MM.1S (cell line): Measurements from ENCODE around the gene ST7.

Source experiments
- DNase-seq: peaks from one replicate; pipeline ENCODE4 v3.0.0-alpha.2; 2015
- H2AFZ ChIP-seq: fragments of 300-600 bp; sonication (generic); 2 replicates; pipeline ENCODE4 v1.6.0; 2016; ENCODE audit warnings: antibody characterized with exemption, low read length
- H3F3A ChIP-seq: fragments of 300-600 bp; sonication (generic); 2 replicates; pipeline ENCODE4 v1.6.1; 2016; ENCODE audit warnings: mild to moderate bottlenecking, antibody characterized with exemption, low read length, moderate library complexity, mixed read lengths; ENCODE audit not compliant: insufficient read depth
- H3K27ac ChIP-seq: fragments of 300-600 bp; sonication (generic); 2 replicates; pipeline ENCODE4 v1.5.1; 2016; ENCODE audit warnings: mild to moderate bottlenecking, low read length
- H3K27me3 ChIP-seq: fragments of 300-600 bp; sonication (generic); replicated peaks from 2 replicates; pipeline ENCODE4 v1.6.0; 2016; ENCODE audit warnings: low read length; ENCODE audit not compliant: insufficient read depth
- H3K36me3 ChIP-seq: fragments of 300-600 bp; sonication (generic); replicated peaks from 2 replicates; pipeline ENCODE4 v1.6.1; 2016; ENCODE audit warnings: mild to moderate bottlenecking, low read length, mixed read lengths; ENCODE audit not compliant: insufficient read depth
- H3K4me1 ChIP-seq: fragments of 300-600 bp; sonication (generic); 2 replicates; pipeline ENCODE4 v1.6.1; 2016; ENCODE audit warnings: low read length, mixed read lengths
- H3K4me2 ChIP-seq: fragments of 300-600 bp; sonication (generic); 2 replicates; pipeline ENCODE4 v1.6.0; 2016; ENCODE audit warnings: low read depth, low read length
- H3K4me3 ChIP-seq: fragments of 300-600 bp; sonication (generic); 2 replicates; pipeline ENCODE4 v1.5.1; 2016; ENCODE audit warnings: low read length, mixed read lengths
- H3K79me2 ChIP-seq: fragments of 300-600 bp; sonication (generic); 2 replicates; pipeline ENCODE4 v1.6.1; 2016; ENCODE audit warnings: mixed run types, low read length, mixed read lengths
- H3K9ac ChIP-seq: fragments of 300-600 bp; sonication (generic); 2 replicates; pipeline ENCODE4 v1.6.1; 2016; ENCODE audit warnings: low read length, mixed read lengths
- H3K9me2 ChIP-seq: fragments of 300-600 bp; sonication (generic); replicated peaks from 2 replicates; pipeline ENCODE4 v1.6.1; 2016; ENCODE audit warnings: mild to moderate bottlenecking, low read length, mixed read lengths; ENCODE audit not compliant: insufficient read depth
- H3K9me3 ChIP-seq: fragments of 300-600 bp; sonication (generic); replicated peaks from 2 replicates; pipeline ENCODE4 v1.6.1; 2016; ENCODE audit warnings: mild to moderate bottlenecking, low read length, mixed read lengths; ENCODE audit not compliant: insufficient read depth
- H4K20me1 ChIP-seq: fragments of 300-600 bp; sonication (generic); 2 replicates; pipeline ENCODE4 v1.6.1; 2016; ENCODE audit warnings: mild to moderate bottlenecking, low read length, moderate library complexity, mixed read lengths; ENCODE audit not compliant: insufficient read depth
- CTCF ChIP-seq: fragments of 300-600 bp; sonication (generic); IDR thresholded peaks from 2 replicates; pipeline ENCODE4 v1.5.1; 2016; ENCODE audit warnings: antibody characterized with exemption, low read length, mixed read lengths
- EZH2 ChIP-seq: fragments of 300-600 bp; sonication (generic); optimal IDR thresholded peaks from 2 replicates; pipeline ENCODE3; 2017; ENCODE audit warnings: low read depth, mild to moderate bottlenecking, antibody characterized with exemption, low read length, mixed read lengths
- EZH2phosphoT487 ChIP-seq: fragments of 300-600 bp; sonication (generic); IDR thresholded peaks from 2 replicates; pipeline ENCODE4 v1.6.1; 2018; ENCODE audit warnings: antibody characterized with exemption, low read length

ST7 gene

GRCh38 chr7:117048114-117048866, 95.0 kb downstream of the ST7 start:
- no peak overlapping the region for H3K4me3 ChIP-seq
- peaks cover 14% of the 10 kb centered on the region; the same call in 1 of the 2 replicates for H3K79me2 ChIP-seq
- no peaks in the 10 kb centered on the region; the same call in 1 of the 2 replicates for H4K20me1 ChIP-seq
- no peaks in the 10 kb centered on the region for H3K9me2 ChIP-seq
- no peak overlapping the region for H3K4me2 ChIP-seq
- H3K9ac ChIP-seq: no peak overlapping the region
- H3K9me3 ChIP-seq: no peaks in the 10 kb centered on the region
- H3K4me1 ChIP-seq: no peaks in the 10 kb centered on the region
- no peaks in the 10 kb centered on the region for H3K36me3 ChIP-seq
- H3K27ac ChIP-seq: no peak overlapping the region
- no peak overlapping the region for H2AFZ ChIP-seq
- no peak for TF ChIP-seq EZH2
- TF ChIP-seq EZH2phosphoT487: no peak
- no peak for TF ChIP-seq CTCF
- no peaks in the 10 kb centered on the region for H3K27me3 ChIP-seq
- H3F3A ChIP-seq: no peaks in the 10 kb centered on the region
- DNase-seq: no peak

- H3K4me2 ChIP-seq: no peak overlapping the region
- H3K4me3 ChIP-seq: no peak overlapping the region
- peaks cover 14% of the 10 kb centered on the region; the same call in 1 of the 2 replicates for H3K79me2 ChIP-seq
- H3K9me3 ChIP-seq: no peaks in the 10 kb centered on the region
- no peaks in the 10 kb centered on the region; the same call in 1 of the 2 replicates for H4K20me1 ChIP-seq
- H2AFZ ChIP-seq: no peak overlapping the region
- no peaks in the 10 kb centered on the region for H3K9me2 ChIP-seq
- TF ChIP-seq EZH2 (no peak), CTCF (no peak), EZH2phosphoT487 (no peak)
- H3K4me1 ChIP-seq: no peaks in the 10 kb centered on the region
- H3K9ac ChIP-seq: no peak overlapping the region
- H3K27ac ChIP-seq: no peak overlapping the region
- no peaks in the 10 kb centered on the region for H3K36me3 ChIP-seq
- no peaks in the 10 kb centered on the region for H3F3A ChIP-seq
- H3K27me3 ChIP-seq: no peaks in the 10 kb centered on the region
- no peak for DNase-seq
Measured at GRCh38 chr7:117048882-117049281, 95.6 kb downstream of the ST7 start.

- Histone ChIP-seq H4K20me1 (no peaks in the 10 kb centered on the region; the same call in 1 of the 2 replicates), H3K4me2 (no peak overlapping the region), H3K9ac (no peak overlapping the region), H2AFZ (no peak overlapping the region), H3K9me3 (no peaks in the 10 kb centered on the region), H3F3A (no peaks in the 10 kb centered on the region), H3K79me2 (peaks cover 3% of the 10 kb centered on the region; the same call in 1 of the 2 replicates), H3K36me3 (no peaks in the 10 kb centered on the region), H3K27ac (no peak overlapping the region), H3K4me1 (no peaks in the 10 kb centered on the region), H3K4me3 (no peak overlapping the region), H3K27me3 (no peaks in the 10 kb centered on the region), H3K9me2 (no peaks in the 10 kb centered on the region)
- TF ChIP-seq CTCF: no peak
- no peak for TF ChIP-seq EZH2
- no peak for TF ChIP-seq EZH2phosphoT487
- no peak for DNase-seq
Measured at GRCh38 chr7:117051808-117052207, 98.5 kb downstream of the ST7 start.
